Hepatocyte (in vitro differentiated cells): Measurements from ENCODE around the gene SYT1.

Experiments
- CTCF ChIP-seq: fragments of 200-600 bp; sonication (generic); IDR thresholded peaks from 2 replicates; pipeline ENCODE4 v1.5.1; 2016; ENCODE audit warnings: antibody characterized with exemption, mild to moderate bottlenecking; ENCODE audit not compliant: poor library complexity
- EZH2 ChIP-seq: fragments of 200-600 bp; sonication (generic); IDR thresholded peaks from 2 replicates; pipeline ENCODE4 v1.6.1; 2016; ENCODE audit warnings: antibody characterized with exemption, mild to moderate bottlenecking, borderline replicate concordance
- EZH2phosphoT487 ChIP-seq: fragments of 200-600 bp; sonication (generic); IDR thresholded peaks from one replicate; pipeline ENCODE4 v1.6.1; 2018; ENCODE audit warnings: antibody characterized with exemption, mild to moderate bottlenecking, low read depth, moderate library complexity; ENCODE audit not compliant: unreplicated experiment, severe bottlenecking

DNA sequence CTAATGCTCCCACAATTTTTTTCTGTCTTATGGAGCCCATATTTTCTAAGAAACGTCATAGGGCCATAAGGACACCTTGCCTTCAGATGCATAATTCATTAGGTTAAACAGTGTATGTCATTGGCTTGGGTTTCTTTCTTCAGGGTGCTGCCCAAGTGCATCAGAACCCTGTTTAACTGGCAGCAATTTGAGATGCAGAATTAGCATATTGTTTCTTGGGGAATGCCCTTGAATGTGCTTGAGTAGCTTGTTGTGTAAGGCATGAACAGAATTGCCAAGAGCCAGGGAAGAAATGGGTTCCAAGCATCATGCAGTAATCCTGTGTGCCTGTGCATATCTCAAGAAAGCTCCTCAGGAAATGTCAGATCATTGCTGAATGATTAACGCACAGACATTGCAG, 277.2 kb downstream of the SYT1 start:
- TF ChIP-seq CTCF (no peak), EZH2 (no peak), EZH2phosphoT487 (no peak)
